HG03354 (cell line): ENCODE results near the gene SLC28A3.

Source experiments
- ATAC-seq: cut with Tn5 transposase; IDR thresholded peaks from one replicate; pipeline ENCODE4 v1.9.1; 2021; ENCODE audit warnings: mild to moderate bottlenecking; ENCODE audit not compliant: unreplicated experiment, poor library complexity, severe bottlenecking

Gene SLC28A3

GRCh38 chr9:84303061-84303460 lies 37.5 kb downstream of the SLC28A3 start:
- no peak for ATAC-seq

- ATAC-seq = no peak
These were observed 38.7 kb downstream of the SLC28A3 start for GRCh38 chr9:84301851-84302250.

- ATAC-seq = no peak
These were observed 40.3 kb downstream of the SLC28A3 start for GRCh38 chr9:84300271-84300670.

GRCh38 chr9:84297162-84297821 lies 43.3 kb downstream of the SLC28A3 start:
- ATAC-seq = no peak

GRCh38 chr9:84296146-84296843 lies 44.3 kb downstream of the SLC28A3 start:
- ATAC-seq = peak; percentile 66

- ATAC-seq = no peak
These were observed 46.2 kb downstream of the SLC28A3 start for GRCh38 chr9:84294241-84294950.

- peak; percentile 67 for ATAC-seq
These were observed 47.4 kb downstream of the SLC28A3 start for GRCh38 chr9:84293001-84293798.

- ATAC-seq = no peak
These were observed 55.2 kb downstream of the SLC28A3 start for GRCh38 chr9:84285381-84285780.

GRCh38 chr9:84283946-84284345 lies 56.6 kb downstream of the SLC28A3 start:
- ATAC-seq = no peak

GRCh38 chr9:84278130-84278529 lies 62.4 kb downstream of the SLC28A3 start:
- ATAC-seq = no peak

GRCh38 chr9:84277646-84278045 lies 62.9 kb downstream of the SLC28A3 start:
- ATAC-seq = no peak

- ATAC-seq = no peak
These were observed 63.8 kb downstream of the SLC28A3 start for GRCh38 chr9:84276741-84277140.

GRCh38 chr9:84271921-84272556 lies 68.5 kb downstream of the SLC28A3 start:
- ATAC-seq = no peak

- ATAC-seq = peak; percentile 97
These were observed 69.0 kb downstream of the SLC28A3 start for GRCh38 chr9:84271531-84271900.

GRCh38 chr9:84270847-84271530 lies 69.6 kb downstream of the SLC28A3 start:
- ATAC-seq = peak; percentile 22

- peak; percentile 68 for ATAC-seq
These were observed 74.4 kb downstream of the SLC28A3 start for GRCh38 chr9:84266087-84266561.

GRCh38 chr9:84264307-84265029 lies 76.1 kb downstream of the SLC28A3 start:
- ATAC-seq = no peak

GRCh38 chr9:84261070-84261746 lies 79.3 kb downstream of the SLC28A3 start:
- ATAC-seq = peak; percentile 68
